Measurements from ENCODE around the gene IGFBP4.
A peak's percentile ranks its signal among the peaks of the same experiment; 100 is the strongest.
"Not testable (repeated sequence)": the region's sequence is repeated elsewhere in the genome, so short reads cannot be mapped to it uniquely, and the experiment has no call there.

The IGFBP4 gene

DNA sequence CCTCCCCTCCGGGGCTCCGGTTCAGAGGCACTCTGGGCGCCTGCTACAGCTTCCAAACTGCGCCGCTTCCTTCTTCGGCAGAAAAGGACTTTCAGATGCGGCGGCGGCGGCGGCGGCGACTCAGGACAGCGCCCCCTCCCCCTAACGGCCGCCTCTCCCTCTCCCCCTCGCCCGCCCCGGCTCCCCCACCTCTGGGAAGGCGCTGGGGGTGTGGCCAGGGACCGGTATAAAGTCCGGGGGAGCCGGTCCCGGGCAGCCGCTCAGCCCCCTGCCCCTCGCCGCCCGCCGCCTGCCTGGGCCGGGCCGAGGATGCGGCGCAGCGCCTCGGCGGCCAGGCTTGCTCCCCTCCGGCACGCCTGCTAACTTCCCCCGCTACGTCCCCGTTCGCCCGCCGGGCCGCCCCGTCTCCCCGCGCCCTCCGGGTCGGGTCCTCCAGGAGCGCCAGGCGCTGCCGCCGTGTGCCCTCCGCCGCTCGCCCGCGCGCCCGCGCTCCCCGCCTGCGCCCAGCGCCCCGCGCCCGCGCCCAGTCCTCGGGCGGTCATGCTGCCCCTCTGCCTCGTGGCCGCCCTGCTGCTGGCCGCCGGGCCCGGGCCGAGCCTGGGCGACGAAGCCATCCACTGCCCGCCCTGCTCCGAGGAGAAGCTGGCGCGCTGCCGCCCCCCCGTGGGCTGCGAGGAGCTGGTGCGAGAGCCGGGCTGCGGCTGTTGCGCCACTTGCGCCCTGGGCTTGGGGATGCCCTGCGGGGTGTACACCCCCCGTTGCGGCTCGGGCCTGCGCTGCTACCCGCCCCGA lies at the start of gene IGFBP4:
Gene IGFBP4, plus strand, starts transcription at position 255 of the 792 bp plus-strand sequence. Its CDS starts 286 bp downstream, at position 541.
- DNase-seq, result peak; percentile 65 to 70

DNA sequence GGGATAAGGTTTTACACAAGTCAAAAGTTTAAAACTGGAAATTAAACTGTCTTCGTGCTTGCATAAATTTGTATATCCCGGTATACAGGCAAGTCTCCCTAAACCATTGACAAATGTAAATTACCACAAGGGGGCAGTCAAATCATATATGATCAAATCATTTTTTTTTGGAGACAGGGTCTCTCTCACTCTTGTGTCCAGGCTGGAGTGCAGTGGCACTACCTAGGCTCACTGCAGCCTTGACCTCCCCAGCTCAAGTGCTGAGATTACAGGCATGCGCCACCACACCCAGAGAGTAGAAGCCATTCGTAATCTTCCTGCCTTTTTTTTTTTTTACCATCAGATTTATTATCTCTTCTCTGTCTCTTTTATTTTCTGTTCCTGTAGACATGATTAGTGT lies 44.1 kb upstream of the IGFBP4 start:
- DNase-seq, result peak; percentile 47 to 74

DNA sequence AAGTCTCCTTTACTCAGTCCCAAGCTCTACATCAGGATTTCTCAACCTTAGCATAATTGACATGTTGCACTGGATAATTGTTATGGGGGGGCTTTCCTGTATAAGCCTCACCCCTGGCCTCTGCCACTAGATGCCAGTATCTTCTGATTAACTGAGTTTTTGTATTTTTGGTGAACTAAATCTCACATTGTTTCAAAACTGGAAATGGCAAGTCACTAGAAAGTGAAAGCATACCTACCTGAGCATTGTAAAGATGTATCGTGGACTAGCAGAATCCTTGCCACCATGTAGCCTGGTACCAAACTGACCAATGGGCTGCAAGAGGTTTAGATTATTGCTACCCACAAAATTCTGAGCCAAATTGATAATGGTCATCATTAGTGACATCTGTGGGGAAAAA lies 40.6 kb upstream of the IGFBP4 start:
- DNase-seq, result no peak

DNA sequence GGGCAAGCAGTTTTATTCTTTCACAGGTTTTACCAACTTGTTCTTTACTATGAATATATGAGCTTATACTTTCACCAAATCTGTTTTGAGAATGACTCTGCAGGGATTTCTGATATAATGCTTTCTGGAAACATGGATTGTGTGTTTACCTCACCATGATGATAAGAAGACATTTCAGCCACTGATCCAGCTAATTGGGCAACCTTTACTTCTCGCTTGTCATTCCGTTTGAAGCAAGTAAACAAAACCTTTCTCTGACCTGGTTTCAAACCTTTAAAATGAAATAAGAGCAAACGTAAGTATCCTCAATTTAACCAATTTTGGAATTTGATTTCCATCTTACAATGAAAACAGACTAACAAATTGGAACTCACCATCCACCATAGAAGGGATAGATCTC lies 39.2 kb upstream of the IGFBP4 start:
- no peak for DNase-seq

DNA sequence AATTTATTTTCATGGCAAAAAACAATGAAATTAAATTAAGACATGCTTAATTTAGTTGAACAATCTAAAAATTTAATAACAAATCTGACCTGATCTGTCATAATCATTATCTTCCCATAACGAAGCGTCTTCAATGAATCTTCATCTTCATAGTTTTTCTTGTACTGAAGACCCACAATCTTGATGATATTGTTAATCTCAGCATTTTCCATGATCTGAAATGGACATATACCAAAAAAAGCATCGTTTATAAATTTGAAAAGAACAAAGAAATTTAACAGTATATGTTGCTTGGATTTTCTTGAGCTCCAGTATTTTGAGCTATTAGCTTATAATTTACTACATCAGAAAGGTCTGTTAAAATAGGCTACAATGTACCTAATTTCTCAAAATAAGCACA lies 35.8 kb upstream of the IGFBP4 start:
- no peak for DNase-seq

DNA sequence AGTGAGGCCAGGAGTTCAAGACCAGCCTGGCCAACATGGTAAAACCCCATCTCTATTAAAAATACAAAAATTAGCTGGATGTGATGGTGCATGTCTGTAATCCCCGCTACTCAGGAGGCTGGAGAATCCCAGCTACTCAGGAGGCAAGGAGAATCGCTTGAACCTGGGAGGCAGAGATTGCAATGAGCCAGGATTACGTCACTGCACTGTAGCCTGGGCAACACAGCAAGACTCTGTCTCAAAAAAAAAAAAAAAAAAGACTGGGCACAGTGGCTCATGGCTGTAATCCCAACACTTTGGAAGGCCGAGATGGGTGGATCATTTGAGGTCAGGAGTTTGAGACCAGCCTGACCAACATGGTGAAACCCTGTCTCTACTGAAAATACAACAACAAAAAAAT lies 33.7 kb upstream of the IGFBP4 start:
- DNase-seq, result not testable (repeated sequence)

DNA sequence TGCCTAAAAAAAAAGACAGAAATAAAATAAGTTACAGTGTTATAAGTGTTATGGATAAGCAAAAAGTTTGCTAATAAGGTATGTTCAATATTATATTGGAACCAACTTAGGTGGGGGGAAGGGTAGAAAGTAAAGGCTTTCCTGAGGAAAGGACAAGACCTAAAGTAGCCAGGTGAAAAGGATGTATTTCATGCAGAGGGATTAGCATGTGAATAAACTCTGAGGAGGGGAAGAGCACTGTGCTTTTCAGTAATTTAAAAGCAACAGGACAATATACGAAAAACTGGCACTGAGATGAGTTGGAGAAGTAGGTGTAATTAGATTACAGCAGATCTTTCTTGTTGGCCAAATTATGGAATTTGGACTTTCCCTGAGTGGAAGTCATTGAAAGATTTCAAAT lies 33.2 kb upstream of the IGFBP4 start:
- DNase-seq, result no peak

DNA sequence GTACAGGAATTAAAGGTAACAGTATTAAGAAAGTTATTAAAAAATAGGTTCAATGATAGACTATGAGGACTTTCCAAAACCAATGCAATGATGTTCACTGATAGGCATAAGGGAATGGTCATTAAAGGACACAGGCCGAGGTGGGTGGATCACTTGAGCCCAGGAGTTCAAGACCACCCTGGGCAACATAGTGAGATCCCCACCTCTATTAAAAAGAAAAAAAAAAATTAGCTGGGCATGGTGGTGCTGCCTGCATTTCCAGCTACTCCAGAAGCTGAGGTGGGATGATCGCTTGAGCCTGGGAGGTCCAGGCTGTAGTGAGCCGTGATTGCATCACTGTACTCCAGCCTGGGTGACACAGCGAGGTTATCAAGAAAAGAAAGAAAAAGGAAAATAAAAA lies 31.4 kb upstream of the IGFBP4 start:
- no peak for DNase-seq

DNA sequence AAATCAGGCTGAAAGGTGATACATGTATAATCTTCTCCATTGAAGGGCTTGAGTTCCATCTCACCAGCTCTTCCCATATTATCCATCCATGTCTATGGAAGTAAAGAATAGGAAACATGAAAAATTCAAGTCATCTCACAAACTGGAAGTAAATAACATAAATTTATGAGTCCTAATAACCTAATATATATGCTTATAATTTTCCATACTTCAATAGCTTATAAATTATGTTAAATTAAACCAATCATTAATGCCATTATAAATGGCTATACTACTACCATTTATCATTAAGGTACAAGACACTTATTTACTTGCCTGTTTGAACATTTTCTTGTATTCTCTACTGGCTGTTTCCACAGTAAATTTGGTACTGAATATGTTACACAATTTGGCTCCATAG lies 30.4 kb upstream of the IGFBP4 start:
- DNase-seq, result no peak

DNA sequence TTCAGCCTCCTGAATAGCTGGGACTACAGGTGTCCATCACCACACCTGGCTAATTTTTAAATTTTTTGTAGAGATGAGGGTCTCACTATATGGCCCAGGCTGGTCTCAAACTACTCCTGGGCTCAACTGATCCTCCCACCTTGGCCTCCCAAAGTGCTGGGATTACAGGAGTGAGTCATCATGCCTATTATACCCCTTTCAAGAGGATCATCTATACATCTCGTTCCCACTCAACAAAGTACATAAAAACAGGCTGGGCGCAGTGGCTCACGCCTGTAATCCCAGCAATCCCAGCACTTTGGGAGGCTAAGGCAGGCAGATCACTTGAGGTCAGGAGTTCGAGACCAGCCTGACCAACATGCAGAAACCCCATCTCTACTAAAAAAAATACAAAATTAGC lies 28.9 kb upstream of the IGFBP4 start:
- not testable (repeated sequence) for DNase-seq

DNA sequence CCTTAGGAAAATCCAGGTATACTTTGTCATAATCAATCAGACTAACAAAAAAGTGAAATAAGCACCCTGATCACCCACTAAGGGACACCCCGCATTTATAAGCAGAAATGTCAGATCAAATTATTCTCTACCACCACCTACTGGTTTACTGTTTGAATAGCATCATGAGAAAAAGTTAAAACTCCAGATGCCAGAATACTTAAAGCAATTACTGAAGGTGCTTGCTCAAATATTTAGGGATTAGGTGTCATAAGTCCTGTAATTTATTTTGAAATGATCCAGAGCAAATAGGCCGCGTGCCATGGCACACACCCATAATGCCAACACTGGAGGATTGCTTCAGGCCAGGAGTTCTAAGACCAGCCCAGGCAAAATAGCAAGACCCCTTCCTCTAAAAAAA lies 27.9 kb upstream of the IGFBP4 start:
- peak; percentile 55 to 75 for DNase-seq

DNA sequence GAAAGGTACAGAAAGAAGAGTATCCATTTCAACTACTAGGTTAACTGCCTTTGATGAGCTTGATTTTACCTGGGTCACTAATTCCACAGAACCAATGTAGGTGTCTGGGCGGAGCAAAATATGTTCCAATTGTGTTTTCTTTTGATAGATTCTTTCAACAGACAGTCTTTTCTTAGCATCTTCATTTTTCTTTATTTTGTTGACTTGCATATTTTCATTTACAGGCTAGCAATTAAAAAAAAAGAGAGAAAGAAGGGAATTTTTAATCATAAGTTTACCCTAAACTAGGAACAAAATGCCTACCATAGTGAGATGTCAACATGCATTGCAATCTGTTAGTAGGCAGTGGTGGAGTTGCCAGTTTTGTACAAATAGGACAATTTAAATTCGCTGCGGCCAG lies 26.6 kb upstream of the IGFBP4 start:
- no peak for DNase-seq

DNA sequence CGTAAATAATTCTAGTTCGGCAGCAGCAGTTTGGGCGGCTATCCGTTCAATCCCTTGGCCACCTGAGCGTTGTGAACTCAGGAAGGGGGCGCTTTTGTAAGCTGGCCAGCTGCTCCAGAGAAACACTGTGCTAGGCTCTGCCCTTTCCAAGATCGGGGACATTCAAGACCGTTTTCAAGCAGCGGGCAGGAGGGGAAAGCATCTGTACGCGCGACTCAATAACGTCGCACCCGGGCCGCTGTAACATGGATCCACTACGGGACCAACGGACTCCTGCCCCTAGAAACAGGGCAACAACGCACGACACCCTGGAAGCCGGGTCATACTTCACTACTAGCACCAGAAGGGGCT lies 26.0 kb upstream of the IGFBP4 start:
- peak; percentile 24 to 40 for DNase-seq

DNA sequence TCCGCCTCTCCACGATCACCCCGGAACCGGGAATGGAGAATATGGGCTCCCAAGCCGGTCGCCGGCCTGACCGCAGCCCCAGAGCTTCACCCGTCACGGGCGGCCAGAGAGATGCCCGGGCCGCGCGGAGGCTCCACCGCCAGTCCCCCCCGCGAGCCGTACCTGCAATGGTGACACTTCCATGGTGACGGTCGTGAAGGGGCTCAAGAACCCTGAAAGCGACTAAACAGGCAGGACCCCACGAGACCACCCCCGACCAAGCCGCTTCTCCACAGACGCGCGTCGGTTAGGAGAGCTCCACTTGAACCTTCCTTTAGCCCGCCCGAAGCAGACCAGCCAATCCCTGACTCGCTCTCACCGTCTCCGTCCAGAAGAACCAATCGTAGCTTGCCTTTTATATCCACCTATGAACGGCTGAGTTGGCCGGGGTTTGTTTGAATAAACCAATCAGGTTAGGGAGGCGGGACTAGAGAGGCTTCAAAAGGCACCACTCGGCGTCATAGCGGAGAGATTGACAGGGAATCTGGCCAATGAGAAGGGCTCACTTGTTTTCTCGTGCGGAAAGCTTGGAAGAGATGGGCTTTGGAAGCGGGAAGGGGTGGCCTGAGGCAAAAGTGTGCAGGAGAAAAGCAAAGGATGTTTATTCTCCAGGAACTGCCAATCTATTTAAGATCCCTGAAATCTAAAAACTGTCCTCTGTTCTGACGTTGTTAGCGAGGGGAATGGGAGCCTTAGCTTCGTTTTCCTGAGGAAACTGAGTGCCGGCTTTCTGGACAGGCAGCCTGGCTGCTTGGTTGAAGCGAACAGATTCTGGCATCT lies 25.4 kb upstream of the IGFBP4 start, which contains the start of gene TOP2A:
Gene TOP2A, minus strand, starts transcription at position 288 of the 819 bp plus-strand sequence. Its CDS starts 105 bp downstream, at position 183.
- DNase-seq, result peak; percentile 100

DNA sequence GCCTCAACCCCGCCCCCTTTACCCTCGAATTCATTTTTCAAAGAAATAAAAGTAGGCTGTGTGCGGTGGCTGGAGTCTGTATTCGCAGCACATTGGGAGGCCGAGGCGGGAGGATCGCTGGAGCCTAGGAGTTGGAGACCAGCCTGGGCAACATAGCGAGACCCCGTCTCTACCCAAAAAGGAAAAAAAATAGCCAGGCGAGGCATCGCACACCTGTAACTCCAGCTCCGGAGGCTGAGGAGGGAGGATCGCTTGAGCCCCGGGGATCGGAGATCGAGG lies 24.9 kb upstream of the IGFBP4 start:
- no peak for DNase-seq

DNA sequence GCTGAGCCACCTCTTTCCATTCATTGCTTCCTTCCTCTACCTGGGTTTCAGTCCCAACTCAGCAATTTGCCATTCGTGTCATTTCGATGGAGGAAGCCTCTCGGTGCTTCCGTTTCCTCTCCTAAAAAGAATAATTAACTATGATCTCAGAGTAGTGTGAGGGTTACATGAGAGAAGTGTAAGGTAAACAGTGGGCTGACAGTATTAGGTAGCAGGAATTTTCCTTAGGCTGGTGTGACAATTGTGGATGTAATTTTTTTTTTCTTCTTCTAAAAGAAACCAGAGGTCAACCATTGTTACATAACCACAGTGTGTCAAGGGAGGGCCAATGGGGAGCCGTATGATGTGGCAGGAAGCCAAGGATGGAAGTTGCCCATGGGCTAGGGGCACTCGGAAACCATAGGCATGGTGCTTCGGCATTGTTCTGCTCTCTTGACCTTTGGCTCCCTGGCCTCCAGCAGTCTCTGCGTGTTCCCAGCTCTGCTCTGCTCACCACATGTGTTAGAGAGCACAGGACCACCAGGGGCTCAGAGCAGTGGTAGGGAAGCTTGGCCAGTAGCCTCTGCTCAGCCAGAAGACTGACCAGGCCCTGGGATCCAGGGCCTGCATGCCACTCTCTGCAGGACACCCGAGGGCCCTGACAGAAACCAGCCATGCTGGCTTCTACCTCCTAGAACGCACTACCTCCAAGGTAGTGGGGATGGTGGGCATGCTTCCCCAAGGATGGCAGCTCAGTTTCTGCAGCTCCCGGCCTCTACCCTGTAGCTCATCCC lies 23.5 kb upstream of the IGFBP4 start:
- DNase-seq, result no peak

DNA sequence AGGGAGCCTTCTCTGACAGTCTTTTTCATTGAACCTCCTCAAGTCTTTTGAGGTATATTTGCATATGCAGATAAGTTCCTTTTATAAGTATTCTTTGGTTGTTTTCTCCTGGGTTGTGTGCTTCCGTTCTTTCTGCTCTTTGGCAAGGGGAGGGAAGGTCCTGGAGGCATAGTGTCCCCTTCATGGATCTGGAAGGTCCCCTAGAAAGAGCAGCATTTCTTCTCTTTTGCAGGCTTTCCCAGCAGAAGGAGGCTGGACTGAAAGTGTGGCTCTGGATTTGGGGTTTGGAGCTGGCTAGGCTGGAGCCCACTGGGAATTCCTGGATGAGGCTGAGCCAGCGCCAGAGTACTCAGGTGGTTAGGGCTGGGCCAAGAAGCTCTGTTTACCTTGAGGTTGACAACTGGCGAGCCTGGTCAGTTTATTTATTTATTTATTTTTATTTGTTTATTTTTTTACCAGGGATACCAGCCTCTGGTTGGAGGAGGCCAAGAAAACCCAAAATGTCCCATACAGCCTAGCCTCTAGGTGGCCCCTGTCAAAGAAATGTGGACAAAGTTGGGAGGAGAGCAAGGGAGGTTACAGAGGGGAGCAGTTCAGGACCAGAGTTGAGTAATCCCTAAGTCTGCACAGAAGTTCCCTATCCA lies 20.1 kb upstream of the IGFBP4 start:
- peak; percentile 21 to 27 for DNase-seq

DNA sequence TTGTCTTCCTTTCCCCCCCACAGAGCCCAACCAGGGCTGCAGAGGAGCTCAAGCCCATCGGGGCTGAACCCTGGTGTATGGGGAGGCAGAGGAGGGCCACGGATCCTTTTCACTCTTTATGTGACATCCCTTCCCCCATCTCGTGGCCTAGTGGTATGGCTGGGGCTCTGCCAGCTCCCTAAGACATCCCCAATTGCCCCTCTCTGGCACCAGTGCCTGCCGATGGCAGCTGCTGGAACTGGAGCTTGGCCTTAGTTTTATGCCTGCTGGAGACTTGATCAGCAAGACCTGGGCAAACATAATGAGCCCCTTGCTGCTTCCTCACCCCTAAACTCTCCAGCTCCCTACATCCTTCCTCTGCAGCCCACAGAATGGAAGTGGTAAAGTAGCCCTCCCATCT lies 17.5 kb upstream of the IGFBP4 start:
- peak; percentile 45 to 50 for DNase-seq

DNA sequence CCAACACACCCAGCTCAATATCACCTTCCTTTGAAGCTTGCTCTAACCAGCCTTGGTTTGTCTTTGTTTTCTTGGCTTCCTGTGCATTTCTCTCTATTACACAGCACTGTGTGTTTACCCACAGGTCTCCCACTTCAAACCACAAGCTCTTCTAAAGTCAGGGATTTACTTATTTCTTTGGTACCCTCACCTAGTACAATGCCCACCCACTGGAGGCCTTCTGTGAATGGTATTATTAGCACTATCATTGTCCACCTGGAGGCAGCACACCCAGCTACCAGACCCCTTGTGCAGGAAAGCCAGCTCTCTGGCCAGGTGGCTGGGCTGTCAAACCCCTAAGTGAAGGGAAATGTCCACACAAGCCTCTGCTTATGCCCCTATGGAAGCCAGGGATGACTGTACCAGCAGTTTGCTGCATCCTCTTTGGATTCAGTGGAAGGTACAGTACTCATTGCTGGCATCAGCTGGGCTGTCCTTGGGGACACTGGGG lies 16.2 kb upstream of the IGFBP4 start:
- no peak for DNase-seq

DNA sequence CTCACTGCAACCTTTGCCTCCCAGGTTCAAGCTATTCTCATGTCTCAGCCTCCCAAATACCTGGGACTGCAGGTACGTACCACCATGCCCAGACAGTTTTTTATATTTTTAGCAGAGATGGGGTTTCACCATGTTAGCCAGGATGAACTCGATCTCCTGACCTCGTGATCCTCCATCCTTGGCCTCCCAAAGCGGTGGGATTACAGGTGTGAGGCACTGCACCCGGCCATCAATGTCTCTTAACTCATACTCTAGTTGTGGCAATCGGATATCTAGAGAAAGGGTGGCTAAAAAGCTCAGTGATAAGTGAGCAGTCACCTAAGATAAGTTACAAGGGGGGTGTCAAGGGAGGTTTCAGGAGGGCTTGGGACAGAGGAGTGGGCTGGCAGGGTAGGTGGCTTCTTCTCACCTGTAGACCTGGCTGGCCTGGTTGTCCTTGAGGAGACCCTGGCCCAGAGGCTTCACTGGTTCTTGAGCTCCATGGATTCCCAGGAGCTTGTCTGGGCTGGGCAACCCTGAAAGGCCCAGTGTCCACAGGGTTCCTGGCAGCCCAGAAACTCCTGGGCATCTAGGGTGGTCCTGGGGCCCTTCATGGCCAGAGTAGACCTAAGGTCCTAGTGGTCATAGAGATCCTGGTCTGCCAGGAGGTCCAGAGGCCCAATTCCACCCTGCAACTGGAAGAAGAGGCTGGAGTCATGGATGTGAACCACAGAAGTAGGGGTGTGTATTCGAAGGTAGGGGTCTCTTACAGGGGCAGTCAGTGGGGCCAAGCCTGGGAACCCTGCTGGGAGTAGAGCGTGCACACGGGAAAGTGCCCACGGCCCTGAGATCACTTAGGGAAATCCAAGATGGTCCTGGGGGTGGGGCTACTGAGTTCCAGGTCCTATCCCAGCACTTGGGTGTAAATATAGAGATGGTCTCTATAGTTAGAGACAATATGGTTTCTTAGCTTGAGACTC lies 12.7 kb upstream of the IGFBP4 start:
- no peak for DNase-seq

DNA sequence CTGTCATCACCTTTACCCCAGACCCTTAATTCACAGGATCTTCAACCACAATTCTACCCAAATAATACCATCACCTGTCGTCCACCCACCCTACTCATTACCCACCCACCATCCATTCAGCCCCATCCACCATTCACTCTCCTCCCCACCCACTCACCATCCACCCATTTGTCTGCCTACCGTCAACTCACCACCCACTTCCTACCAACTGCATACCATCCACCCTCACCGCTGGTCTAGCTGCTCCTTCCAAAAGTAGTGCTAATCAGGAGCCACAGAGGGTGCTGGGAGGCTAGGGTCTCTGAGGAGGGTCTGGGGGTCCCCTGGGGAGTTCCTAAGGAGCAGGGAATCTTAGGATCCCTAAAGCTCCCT lies 12.0 kb upstream of the IGFBP4 start:
- DNase-seq, result no peak
